Activated T-cell treated with anti-CD3 and anti-CD28 coated beads, Interleukin-2, amount 50 U/mL, for 4 hours (primary cell): ENCODE data around the gene OCIAD2. TPM values are rescaled to one million over a fixed set of nuclear protein-coding genes. Genes with fewer than 3 reads are reported as not detected.
"Not testable (repeated sequence)": the region's sequence is repeated elsewhere in the genome, so short reads cannot be mapped to it uniquely, and the experiment has no call there.

Experiments
- ATAC-seq, 2 donors: fragments of 200-7000 bp; cut with Tn5 transposase; one replicate each; pipeline ENCODE4 v1.10.0; 2021
- DNase-seq: peaks from one replicate; pipeline ENCODE4 v3.0.0-alpha.2; 2020
- H3K27me3 Mint-ChIP-seq: one replicate; pipeline ENCODE4 v1.8.0; 2021; ENCODE audit warnings: low read depth, mixed read lengths
- H3K36me3 Mint-ChIP-seq: one replicate; pipeline ENCODE4 v1.8.0; 2022; ENCODE audit warnings: mixed read lengths; ENCODE audit not compliant: insufficient read depth
- H3K4me1 Mint-ChIP-seq: one replicate; pipeline ENCODE4 v1.8.0; 2021; ENCODE audit warnings: low read depth, mixed read lengths
- H3K4me3 Mint-ChIP-seq: one replicate; pipeline ENCODE4 v1.8.0; 2021; ENCODE audit warnings: mild to moderate bottlenecking, moderate library complexity, mixed read lengths
- H3K9me3 Mint-ChIP-seq: one replicate; pipeline ENCODE4 v1.8.0; 2021; ENCODE audit warnings: mixed read lengths
- total RNA-seq, 3 donors: library from RNA; stranded (reverse); gene quantifications; one replicate each; pipeline ENCODE4 v1.2.1, GENCODE V29; 2021

OCIAD2 gene
- total RNA-seq, 3 donors from 2014 or later: 54.9 to 87.6 (median 56.1) TPM

- ATAC-seq: no peak
- DNase-seq: no peak
- H3K27me3 Mint-ChIP-seq: no peaks in the 10 kb centered on the region
- no peaks in the 10 kb centered on the region for H3K9me3 Mint-ChIP-seq
- H3K4me1 Mint-ChIP-seq: peaks cover 5% of the 10 kb centered on the region
- H3K4me3 Mint-ChIP-seq: no peak overlapping the region
- H3K36me3 Mint-ChIP-seq: peaks cover 30% of the 10 kb centered on the region
Observed at GRCh38 chr4:48854395-48854683, 52.2 kb downstream of the OCIAD2 start.

GRCh38 chr4:48853604-48854394 is 52.8 kb downstream of the OCIAD2 start:
- H3K4me3 Mint-ChIP-seq: no peak overlapping the region
- H3K4me1 Mint-ChIP-seq: peaks cover 5% of the 10 kb centered on the region
- no peak for DNase-seq
- H3K36me3 Mint-ChIP-seq: peaks cover 29% of the 10 kb centered on the region
- no peaks in the 10 kb centered on the region for H3K27me3 Mint-ChIP-seq
- no peak for ATAC-seq
- H3K9me3 Mint-ChIP-seq: no peaks in the 10 kb centered on the region

- Mint-ChIP-seq H3K27me3 (no peaks in the 10 kb centered on the region), H3K36me3 (peaks cover 33% of the 10 kb centered on the region), H3K4me3 (no peak overlapping the region), H3K9me3 (peaks cover 5% of the 10 kb centered on the region), H3K4me1 (peaks cover 5% of the 10 kb centered on the region)
- DNase-seq (no peak), ATAC-seq (peak; percentile 46 to 75)
Observed at GRCh38 chr4:48851651-48852050, 54.9 kb downstream of the OCIAD2 start.

- ATAC-seq, H3K4me3 Mint-ChIP-seq, H3K27me3 Mint-ChIP-seq, H3K9me3 Mint-ChIP-seq, DNase-seq, H3K4me1 Mint-ChIP-seq: not testable (repeated sequence)
- H3K36me3 Mint-ChIP-seq: peaks cover 47% of the 10 kb centered on the region
Observed at GRCh38 chr4:48848799-48849198, 57.8 kb downstream of the OCIAD2 start.

GRCh38 chr4:48844843-48845242 is 61.7 kb downstream of the OCIAD2 start:
- peaks cover 48% of the 10 kb centered on the region for H3K36me3 Mint-ChIP-seq
- H3K27me3 Mint-ChIP-seq: no peaks in the 10 kb centered on the region
- peaks cover 5% of the 10 kb centered on the region for H3K9me3 Mint-ChIP-seq
- ATAC-seq (no peak), DNase-seq (no peak)
- H3K4me3 Mint-ChIP-seq: no peak overlapping the region
- peaks cover 10% of the 10 kb centered on the region for H3K4me1 Mint-ChIP-seq

- H3K27me3 Mint-ChIP-seq: no peaks in the 10 kb centered on the region
- H3K4me3 Mint-ChIP-seq: no peak overlapping the region
- H3K36me3 Mint-ChIP-seq: peaks cover 44% of the 10 kb centered on the region
- DNase-seq (no peak), ATAC-seq (no peak)
- H3K4me1 Mint-ChIP-seq: peaks cover 10% of the 10 kb centered on the region
- H3K9me3 Mint-ChIP-seq: no peaks in the 10 kb centered on the region
Observed at GRCh38 chr4:48841045-48841827, 65.3 kb downstream of the OCIAD2 start.

- Mint-ChIP-seq H3K4me1 (peaks cover 19% of the 10 kb centered on the region), H3K27me3 (no peaks in the 10 kb centered on the region), H3K9me3 (no peaks in the 10 kb centered on the region), H3K36me3 (peaks cover 28% of the 10 kb centered on the region), H3K4me3 (no peak overlapping the region)
- no peak for ATAC-seq
- DNase-seq: no peak
Observed at GRCh38 chr4:48836658-48837057, 69.9 kb downstream of the OCIAD2 start.

Other genes with a start within 250 kb of the OCIAD2 start
- 10 to 100 TPM; 45.1 to 47.2 (median 46.7) TPM for gene FRYL, start 126.5 kb downstream of the OCIAD2 start, total RNA-seq
- gene OCIAD1, start 75.7 kb downstream of the OCIAD2 start, total RNA-seq: 100 to 1,000 TPM; 106 to 120 (median 116) TPM
- gene CWH43, start 79.5 kb upstream of the OCIAD2 start, total RNA-seq: not detected